Endodermal cell (in vitro differentiated cells): ENCODE results near the gene AGAP9. TPM values are rescaled to one million over a fixed set of nuclear protein-coding genes. Genes with fewer than 3 reads are reported as not detected.
A peak's percentile ranks its signal among the peaks of the same experiment; 100 is the strongest.

Experiments
- DNase-seq: peaks from one replicate; pipeline ENCODE4 v3.0.0-alpha.2; 2017
- H3K27ac ChIP-seq: 2 replicates; pipeline ENCODE4 v1.5.1; 2013; ENCODE audit warnings: mild to moderate bottlenecking, low read depth, low read length, moderate library complexity
- H3K27me3 ChIP-seq: 2 replicates; pipeline ENCODE4 v1.6.1; 2013; ENCODE audit warnings: mild to moderate bottlenecking, low read length, moderate library complexity; ENCODE audit not compliant: insufficient read depth, control insufficient read depth, poor library complexity, severe bottlenecking
- H3K36me3 ChIP-seq: 2 replicates; pipeline ENCODE4 v1.7.0; 2013; ENCODE audit warnings: mild to moderate bottlenecking, low read length, moderate library complexity; ENCODE audit not compliant: control insufficient read depth, insufficient read depth
- H3K4me1 ChIP-seq: one replicate; pipeline ENCODE4 v1.7.0; 2013; ENCODE audit warnings: low read length; ENCODE audit not compliant: control insufficient read depth, insufficient read depth
- H3K4me3 ChIP-seq: 2 replicates; pipeline ENCODE4 v1.5.1; 2013; ENCODE audit warnings: mild to moderate bottlenecking, low read length, moderate library complexity
- H3K9ac ChIP-seq: 2 replicates; pipeline ENCODE4 v1.6.1; 2013; ENCODE audit warnings: mild to moderate bottlenecking, low read length, moderate library complexity; ENCODE audit not compliant: poor library complexity, severe bottlenecking; ENCODE audit errors: extremely low read depth
- H3K9me3 ChIP-seq: 2 replicates; pipeline ENCODE4 v1.6.1; 2013; ENCODE audit warnings: mild to moderate bottlenecking, low read length, moderate library complexity; ENCODE audit not compliant: control insufficient read depth
- H3K27ac Mint-ChIP-seq: 2 replicates; pipeline ENCODE4 v1.8.0; 2020; ENCODE audit warnings: mixed read lengths
- H3K27me3 Mint-ChIP-seq: 2 replicates; pipeline ENCODE4 v1.8.0; 2021; ENCODE audit warnings: mild to moderate bottlenecking, mixed read lengths; ENCODE audit not compliant: insufficient read depth
- H3K36me3 Mint-ChIP-seq: 2 replicates; pipeline ENCODE4 v1.8.0; 2020; ENCODE audit warnings: low read depth, mixed read lengths
- H3K4me1 Mint-ChIP-seq: 2 replicates; pipeline ENCODE4 v1.8.0; 2020; ENCODE audit warnings: mixed read lengths
- H3K4me3 Mint-ChIP-seq: 2 replicates; pipeline ENCODE4 v1.8.0; 2020; ENCODE audit warnings: mild to moderate bottlenecking, moderate library complexity, mixed read lengths
- H3K9me3 Mint-ChIP-seq: 2 replicates; pipeline ENCODE4 v1.8.0; 2020; ENCODE audit warnings: mild to moderate bottlenecking, mixed read lengths
- WGBS, 2 experiments: methylation state at CpG; one replicate each; pipeline versions ENCODE4 v1.1.5 to v1.1.7; 2013; ENCODE audit warnings: missing lambda C conversion rate in 2 of 2, mixed read lengths in 1 of 2; ENCODE audit not compliant: insufficient coverage in 1 of 2, insufficient read length in 1 of 2; 5-methylcytosine and 5-hydroxymethylcytosine counted together
- total RNA-seq, 2 donors: library from RNA; stranded (reverse); fragmentation: NEBNext Ultra II Directional in 1 of 2; extraction: Animal tissue kit (Norgen Biotek cat#: 25700) in 1 of 2; gene quantifications; 2 replicates in 1 of 2; 3 replicates in 1 of 2; pipeline ENCODE4 v1.2.1, GENCODE V29; 2021
- TF ChIP-seq, protein P1 (sequence below): fragments of 200-600 bp; sonication (generic); conservative IDR thresholded peaks from 2 replicates; pipeline ENCODE4 v1.5.0; 2021; ENCODE audit warnings: antibody characterized with exemption, mild to moderate bottlenecking

AGAP9 gene
- total RNA-seq, 2 donors from 2014 or later, result 14.4 to 17.0 TPM

DNA sequence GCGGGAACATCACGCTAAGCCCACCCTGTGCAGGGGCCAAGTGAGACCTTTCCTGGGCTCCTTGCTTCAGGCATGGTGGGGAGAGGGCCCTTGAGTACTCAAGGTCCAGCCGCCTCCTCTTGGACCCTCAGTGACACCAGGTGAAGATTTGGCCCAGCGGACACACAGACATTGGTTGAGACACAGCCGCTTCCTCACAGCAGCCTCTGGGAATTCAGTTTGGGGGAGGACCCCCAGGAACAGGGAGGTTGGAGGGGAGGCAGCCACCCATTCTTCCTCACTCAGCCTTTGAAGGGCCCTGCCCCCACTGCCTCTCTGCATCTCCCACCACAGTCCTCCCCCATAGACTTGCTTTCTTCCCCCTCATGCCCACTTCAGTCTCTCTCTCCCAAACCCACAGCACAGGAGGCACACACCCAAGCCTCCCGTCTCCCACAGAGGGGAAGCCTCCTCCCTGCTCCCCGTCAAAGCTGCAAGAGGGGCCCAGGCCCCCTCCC is 71.4 kb downstream of the AGAP9 start:
- Histone ChIP-seq H3K4me1 (peaks cover 12% of the 10 kb centered on the region), H3K9me3 (no peaks in the 10 kb centered on the region), H3K27me3 (no peaks in the 10 kb centered on the region), H3K36me3 (no peaks in the 10 kb centered on the region), H3K9ac (no peak overlapping the region), H3K4me3 (no peak overlapping the region), H3K27ac (no peak overlapping the region)
- DNase-seq, result peak; percentile 41
- Mint-ChIP-seq H3K36me3 (no peaks in the 10 kb centered on the region), H3K9me3 (no peaks in the 10 kb centered on the region), H3K4me1 (peaks cover 14% of the 10 kb centered on the region), H3K4me3 (no peak overlapping the region), H3K27me3 (peaks cover 4% of the 10 kb centered on the region), H3K27ac (no peak overlapping the region)
- 91 to 93% methylated on average over 2 to 7 of the region's 7 CpGs for WGBS, 2 experiments
- TF ChIP-seq, protein P1, sequence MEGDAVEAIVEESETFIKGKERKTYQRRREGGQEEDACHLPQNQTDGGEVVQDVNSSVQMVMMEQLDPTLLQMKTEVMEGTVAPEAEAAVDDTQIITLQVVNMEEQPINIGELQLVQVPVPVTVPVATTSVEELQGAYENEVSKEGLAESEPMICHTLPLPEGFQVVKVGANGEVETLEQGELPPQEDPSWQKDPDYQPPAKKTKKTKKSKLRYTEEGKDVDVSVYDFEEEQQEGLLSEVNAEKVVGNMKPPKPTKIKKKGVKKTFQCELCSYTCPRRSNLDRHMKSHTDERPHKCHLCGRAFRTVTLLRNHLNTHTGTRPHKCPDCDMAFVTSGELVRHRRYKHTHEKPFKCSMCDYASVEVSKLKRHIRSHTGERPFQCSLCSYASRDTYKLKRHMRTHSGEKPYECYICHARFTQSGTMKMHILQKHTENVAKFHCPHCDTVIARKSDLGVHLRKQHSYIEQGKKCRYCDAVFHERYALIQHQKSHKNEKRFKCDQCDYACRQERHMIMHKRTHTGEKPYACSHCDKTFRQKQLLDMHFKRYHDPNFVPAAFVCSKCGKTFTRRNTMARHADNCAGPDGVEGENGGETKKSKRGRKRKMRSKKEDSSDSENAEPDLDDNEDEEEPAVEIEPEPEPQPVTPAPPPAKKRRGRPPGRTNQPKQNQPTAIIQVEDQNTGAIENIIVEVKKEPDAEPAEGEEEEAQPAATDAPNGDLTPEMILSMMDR, result no peak

Other genes with a start within 250 kb of the AGAP9 start
- gene GDF10, start 223.4 kb downstream of the AGAP9 start, total RNA-seq, result not detected
- gene GDF2, start 201.2 kb downstream of the AGAP9 start, total RNA-seq, result not detected
- gene RBP3, start 175.3 kb downstream of the AGAP9 start, total RNA-seq, result not detected
- 1 to 10 TPM in 1 of 2 donors, under 1 TPM in 1; 0.53 to 1.2 TPM for gene ZNF488, start 139.3 kb downstream of the AGAP9 start, total RNA-seq
- gene ANXA8, start 39.5 kb downstream of the AGAP9 start, total RNA-seq, result under 1 TPM; 0.33 to 0.37 TPM
- gene FAM25G, start 31.9 kb downstream of the AGAP9 start, total RNA-seq, result not detected
- under 1 TPM; 0.26 to 0.33 TPM for gene SYT15B, start 240.0 kb upstream of the AGAP9 start, total RNA-seq